ENCODE data around the gene RIPOR2.

RIPOR2 gene

DNA sequence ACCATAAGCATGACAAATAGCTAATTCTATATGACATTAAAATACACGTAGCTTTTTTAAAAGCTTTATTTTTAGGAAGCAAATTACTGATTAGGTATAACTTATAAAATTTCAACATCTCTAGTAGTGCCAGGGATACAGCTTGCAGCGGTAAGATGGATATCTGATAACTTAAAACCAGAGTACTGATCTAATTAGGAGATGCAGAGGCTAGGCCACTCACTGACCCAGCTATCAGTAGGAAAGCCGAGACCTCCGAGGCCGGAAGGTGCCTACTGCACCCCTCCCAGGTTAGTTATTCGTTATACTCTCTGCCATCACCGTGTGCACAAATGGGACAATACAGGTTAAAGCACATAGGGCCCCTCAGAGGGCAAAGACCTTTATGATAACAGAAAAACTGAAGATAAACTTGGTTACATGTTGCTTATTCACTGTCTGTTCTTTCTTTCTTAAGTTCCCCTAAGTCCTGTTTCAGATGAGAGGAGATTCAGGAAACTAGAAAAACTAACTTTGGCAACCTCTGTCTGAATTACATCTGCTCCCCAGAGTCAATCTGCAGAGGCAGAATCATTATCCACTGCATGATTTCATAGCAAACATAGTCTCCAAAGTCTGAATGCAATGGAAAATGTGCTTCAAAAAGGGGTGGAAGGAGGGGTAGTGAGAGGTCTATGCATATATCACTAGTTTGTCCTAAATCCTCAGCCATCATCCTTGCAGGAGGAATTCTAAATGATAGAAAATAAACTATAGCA, 60.8 kb downstream of the RIPOR2 start:
- no peak for DNase-seq

DNA sequence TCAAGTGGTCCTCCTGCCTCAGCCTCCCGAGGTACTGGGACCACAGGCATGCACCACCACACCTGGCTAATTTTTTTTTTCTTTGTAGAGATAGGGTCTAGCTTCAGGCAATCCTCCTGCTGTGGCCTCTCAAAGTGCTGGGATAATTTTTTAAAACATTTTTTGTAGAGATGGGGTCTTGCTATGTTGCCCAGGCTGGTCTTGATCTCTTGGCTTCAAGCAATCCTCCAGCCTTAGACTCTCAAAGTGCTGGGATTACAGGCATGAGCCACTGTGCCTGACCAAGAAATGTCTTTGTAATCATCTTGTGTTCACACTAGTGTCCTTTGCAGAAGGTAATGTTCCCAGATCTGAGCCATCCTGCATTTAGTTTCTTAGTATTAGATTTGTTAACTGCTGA, 61.6 kb downstream of the RIPOR2 start:
- DNase-seq: no peak

GRCh38 chr6:24872779-24873178, 63.0 kb downstream of the RIPOR2 start:
- DNase-seq: no peak

GRCh38 chr6:24868765-24869164, 67.0 kb downstream of the RIPOR2 start:
- DNase-seq: no peak

GRCh38 chr6:24867104-24867703, 68.6 kb downstream of the RIPOR2 start:
- no peak for DNase-seq

DNA sequence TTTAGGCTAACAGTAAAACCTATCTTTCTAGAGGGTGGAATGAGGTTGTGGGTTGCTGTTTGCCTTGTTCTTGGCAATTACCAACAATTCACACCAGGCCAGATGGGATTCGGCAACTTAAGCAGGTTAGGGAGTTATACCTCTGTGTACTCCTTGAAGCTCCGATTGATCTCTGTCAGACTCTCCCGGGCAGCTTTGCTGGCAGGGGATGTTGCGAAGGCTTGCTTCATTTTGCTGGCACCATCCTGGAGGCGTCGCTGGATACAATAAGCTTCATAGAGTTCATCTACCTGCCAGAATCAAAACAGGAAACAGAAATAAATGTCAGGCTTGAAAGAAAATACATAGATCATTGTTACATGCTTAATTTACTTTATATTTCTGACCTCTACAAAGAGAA, 70.6 kb downstream of the RIPOR2 start:
- no peak for DNase-seq

- no peak for DNase-seq
Observed at GRCh38 chr6:24864343-24864742, 71.4 kb downstream of the RIPOR2 start.

DNA sequence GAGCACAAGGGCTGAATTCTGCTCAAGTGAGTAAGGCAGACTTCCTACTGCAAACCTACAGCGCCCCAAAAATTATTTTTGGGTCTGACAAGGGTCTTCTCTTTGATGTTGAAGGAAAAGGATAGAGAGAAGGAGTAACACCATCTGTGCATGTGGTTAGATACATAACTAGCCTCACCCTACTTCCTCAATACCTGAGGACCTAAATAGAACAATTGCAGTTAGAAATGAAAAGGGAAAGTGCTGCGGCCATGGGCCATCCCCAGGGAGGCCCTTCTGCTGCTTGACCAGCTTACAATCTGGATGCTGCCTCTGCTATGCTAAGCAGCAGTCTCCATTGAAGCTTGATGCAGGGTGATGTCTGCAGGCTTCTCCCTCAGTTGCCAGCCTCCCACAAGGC, 73.8 kb downstream of the RIPOR2 start:
- no peak for DNase-seq

DNA sequence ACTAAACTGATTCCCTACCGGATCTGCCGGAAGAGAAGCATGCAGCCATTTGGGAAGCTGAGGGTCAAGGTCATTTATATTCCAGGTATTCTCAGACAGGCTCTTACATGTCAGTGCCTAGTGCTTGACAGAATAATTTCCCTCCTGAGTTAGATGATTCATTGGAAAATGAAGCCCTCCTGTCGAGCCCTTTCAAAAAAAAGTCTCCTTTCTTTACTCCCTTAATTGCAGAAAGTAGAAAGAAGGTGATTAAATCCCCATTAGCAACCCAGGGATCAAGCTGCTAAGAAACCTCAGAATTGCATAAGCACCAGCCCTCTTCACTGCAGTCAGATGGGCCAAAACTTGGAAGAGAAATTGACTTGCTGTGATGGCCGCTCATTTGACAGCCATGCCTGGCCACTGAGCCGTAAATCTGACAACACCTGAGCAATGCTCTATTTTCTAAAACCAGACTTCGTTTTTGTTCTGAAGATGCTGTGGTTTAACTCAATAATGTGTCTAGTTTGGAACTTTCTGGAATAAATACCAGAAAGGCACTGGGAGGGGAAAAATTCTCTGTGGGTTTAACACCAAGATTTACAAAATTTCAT, 76.1 kb downstream of the RIPOR2 start:
- no peak for DNase-seq

- DNase-seq: no peak
Observed at GRCh38 chr6:24859132-24859531, 76.6 kb downstream of the RIPOR2 start.

- DNase-seq: peak; percentile 11
Observed at GRCh38 chr6:24858177-24858653, 77.5 kb downstream of the RIPOR2 start.

DNA sequence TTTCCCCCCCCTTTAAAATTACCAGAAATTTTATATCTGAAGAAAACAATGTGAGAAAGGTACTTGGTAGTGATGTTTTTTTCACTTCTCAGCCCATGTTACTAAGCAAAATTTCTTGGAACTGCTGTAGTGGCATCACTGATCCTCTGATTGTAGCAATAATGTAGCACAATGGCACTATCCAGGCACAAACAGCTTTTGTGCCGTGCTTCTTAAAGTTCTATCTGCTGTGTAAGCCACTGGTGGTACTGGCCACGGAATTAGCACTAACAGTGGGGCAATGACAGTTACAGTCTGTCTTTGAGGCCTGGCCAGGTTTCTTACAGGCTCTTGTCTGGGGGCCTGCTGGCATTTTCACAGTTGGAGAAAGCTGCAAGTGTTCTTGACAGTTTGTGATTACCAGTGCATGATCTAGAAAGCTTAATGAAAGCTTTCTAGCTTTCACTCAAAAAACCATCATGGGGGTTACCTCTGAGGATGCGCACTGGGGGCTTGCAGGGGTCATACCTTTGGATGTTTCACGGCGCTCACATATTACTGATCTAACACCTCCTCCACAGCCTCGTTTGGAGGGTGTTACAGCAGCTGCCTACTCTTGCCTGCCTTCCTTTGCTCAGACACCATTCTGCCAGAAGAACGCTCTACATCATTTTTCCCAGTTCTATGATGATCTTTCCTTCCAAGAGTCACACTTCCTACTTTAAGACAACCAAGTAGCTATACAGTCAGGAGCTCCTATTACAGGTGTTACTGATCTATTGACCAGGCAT, 78.7 kb downstream of the RIPOR2 start:
- DNase-seq: peak; percentile 27

- DNase-seq: no peak
Observed at GRCh38 chr6:24856246-24856599, 79.5 kb downstream of the RIPOR2 start.

GRCh38 chr6:24855395-24856245, 80.1 kb downstream of the RIPOR2 start:
- peak; percentile 69 for DNase-seq

DNA sequence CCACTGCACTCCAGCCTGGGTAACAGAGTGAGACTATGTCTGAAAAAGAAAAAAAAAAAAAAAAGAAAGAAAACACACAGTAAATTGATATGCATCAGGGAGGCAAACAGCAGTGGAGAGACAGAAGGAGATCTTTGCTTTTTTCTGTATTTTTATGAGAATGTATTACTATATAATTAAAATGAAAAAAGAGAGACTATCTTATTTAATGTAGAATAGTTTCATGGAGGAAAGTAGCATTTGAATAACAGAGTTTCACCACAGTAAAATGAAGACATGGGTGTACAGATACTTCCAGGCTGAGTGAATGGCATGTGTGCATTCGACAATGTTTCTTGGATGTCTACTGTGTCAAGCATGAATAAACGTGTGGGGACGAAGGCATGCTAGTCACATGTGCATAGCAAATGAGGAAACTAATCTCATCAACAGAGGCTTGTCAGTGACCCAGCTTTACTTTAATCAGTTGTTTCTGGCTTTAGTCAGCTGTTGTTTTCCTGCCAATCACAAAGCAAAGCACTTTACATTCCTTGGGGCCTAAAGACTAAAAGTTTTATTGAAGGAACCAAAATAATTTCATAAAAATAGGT, 81.6 kb downstream of the RIPOR2 start:
- DNase-seq: no peak

DNA sequence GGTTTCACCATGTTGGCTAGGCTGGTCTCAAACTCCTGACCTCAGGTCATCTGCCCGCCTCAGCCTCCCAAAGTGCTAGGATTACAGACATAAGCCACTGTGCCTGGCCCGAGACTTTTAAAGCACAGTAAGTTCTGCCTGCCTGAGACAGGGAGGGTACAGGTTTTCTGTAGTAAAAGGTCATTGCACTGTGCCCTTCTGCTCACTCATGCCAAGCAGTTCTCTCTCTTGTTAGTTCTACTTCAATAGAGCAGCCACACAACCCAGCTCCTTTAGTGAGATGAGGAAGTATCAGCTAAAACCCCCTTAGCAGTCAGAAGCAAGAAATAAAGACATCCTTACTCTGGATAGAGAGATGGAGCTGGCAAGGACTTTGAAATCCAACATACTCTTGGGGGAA, 84.7 kb downstream of the RIPOR2 start:
- no peak for DNase-seq

DNA sequence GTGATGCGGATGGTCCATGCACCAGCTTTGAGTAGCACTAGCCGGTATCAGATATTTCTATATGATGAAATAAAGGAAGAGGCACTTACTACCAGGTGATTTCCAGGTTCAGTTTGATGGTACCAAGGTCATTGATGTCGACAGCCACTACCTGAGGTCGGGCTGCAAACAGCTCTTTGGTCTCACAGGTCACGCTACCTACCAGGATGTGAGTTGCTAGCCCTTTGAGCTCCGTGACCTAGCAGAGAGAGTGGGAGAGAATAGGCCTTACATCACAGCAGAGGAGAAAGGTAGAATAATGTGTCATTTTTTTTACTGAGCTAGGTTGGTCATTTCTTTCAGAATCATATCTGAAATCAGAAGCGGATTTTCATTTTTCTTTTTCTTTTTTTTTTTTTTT, 86.0 kb downstream of the RIPOR2 start:
- DNase-seq: no peak

- DNase-seq: no peak
Observed at GRCh38 chr6:24848461-24848860, 87.3 kb downstream of the RIPOR2 start.

- no peak for DNase-seq
Observed at GRCh38 chr6:24847402-24847801, 88.4 kb downstream of the RIPOR2 start.

GRCh38 chr6:24845578-24845977, 90.2 kb downstream of the RIPOR2 start:
- no peak for DNase-seq

DNA sequence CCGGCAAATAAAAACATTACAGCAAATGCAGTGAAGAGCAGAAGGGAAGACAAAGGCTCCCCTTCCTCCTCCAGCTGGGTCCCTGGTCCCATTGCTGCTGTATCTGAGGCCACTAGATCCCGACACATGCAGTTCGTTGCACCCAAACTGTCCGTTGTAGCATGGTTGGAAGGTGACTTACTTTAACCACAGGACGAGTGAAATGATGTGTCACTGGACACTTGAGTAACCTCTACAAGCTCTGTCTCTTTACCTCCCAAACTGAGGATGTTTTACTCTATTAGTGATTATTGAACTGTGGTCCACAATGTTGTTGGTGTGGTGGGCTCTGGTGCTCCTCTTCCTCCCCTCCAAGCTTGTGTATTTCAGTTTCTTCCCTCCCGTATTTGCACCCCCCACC, 90.9 kb downstream of the RIPOR2 start:
- DNase-seq: no peak

- DNase-seq: no peak
Observed at GRCh38 chr6:24844061-24844460, 91.7 kb downstream of the RIPOR2 start.
